OCI-LY1 (cell line): ENCODE data around the gene METTL22.

Source experiments
- H2AFZ ChIP-seq: fragments of 200-600 bp; sonication (generic), shearing (Covaris generic); 2 replicates; pipeline ENCODE4 v1.6.0; 2014; ENCODE audit warnings: antibody characterized with exemption, mild to moderate bottlenecking, low read length
- H3F3A ChIP-seq: fragments of 200-600 bp; sonication (generic), shearing (Covaris generic); 2 replicates; pipeline ENCODE4 v1.6.0; 2014; ENCODE audit warnings: mild to moderate bottlenecking, antibody characterized with exemption, low read length, moderate library complexity; ENCODE audit not compliant: insufficient read depth
- H3K27ac ChIP-seq: fragments of 200-600 bp; sonication (generic); 2 replicates; pipeline ENCODE4 v1.5.1; 2014; ENCODE audit warnings: low read length, mixed run types, mild to moderate bottlenecking, low read depth; ENCODE audit not compliant: poor library complexity, severe bottlenecking
- H3K27me3 ChIP-seq: fragments of 200-600 bp; sonication (generic); 2 replicates; pipeline ENCODE4 v1.6.0; 2014; ENCODE audit warnings: antibody characterized with exemption, mild to moderate bottlenecking, low read length, moderate library complexity; ENCODE audit not compliant: insufficient read depth
- H3K36me3 ChIP-seq: fragments of 200-600 bp; sonication (generic); 2 replicates; pipeline ENCODE4 v1.6.1; 2014; ENCODE audit warnings: mild to moderate bottlenecking, antibody characterized with exemption, low read length, moderate library complexity, mixed read lengths; ENCODE audit not compliant: insufficient read depth
- H3K4me1 ChIP-seq: fragments of 200-600 bp; sonication (generic); 2 replicates; pipeline ENCODE4 v1.5.1; 2014; ENCODE audit warnings: mild to moderate bottlenecking, low read length, moderate library complexity; ENCODE audit not compliant: insufficient read depth, severe bottlenecking
- H3K4me2 ChIP-seq: fragments of 200-600 bp; sonication (generic), shearing (Covaris generic); 2 replicates; pipeline ENCODE4 v1.6.1; 2014; ENCODE audit warnings: low read length
- H3K4me3 ChIP-seq: fragments of 200-600 bp; sonication (generic); 2 replicates; pipeline ENCODE4 v1.5.1; 2014; ENCODE audit warnings: low read length, low read depth, mild to moderate bottlenecking, mixed read lengths; ENCODE audit not compliant: poor library complexity, severe bottlenecking
- H3K79me2 ChIP-seq: fragments of 200-600 bp; shearing (Covaris generic); 2 replicates; pipeline ENCODE4 v1.6.1; 2016; ENCODE audit warnings: mixed run types, low read length, mixed read lengths; ENCODE audit not compliant: insufficient read depth
- H3K9ac ChIP-seq: fragments of 200-600 bp; sonication (generic), shearing (Covaris generic); 2 replicates; pipeline ENCODE4 v1.6.1; 2014; ENCODE audit warnings: mild to moderate bottlenecking, low read length, mixed read lengths
- H3K9me2 ChIP-seq: fragments of 200-600 bp; sonication (generic), shearing (Covaris generic); 2 replicates; pipeline ENCODE4 v1.6.1; 2014; ENCODE audit warnings: low read depth, mild to moderate bottlenecking, low read length, mixed read lengths
- H3K9me3 ChIP-seq: fragments of 200-600 bp; shearing (Covaris generic); 2 replicates; pipeline ENCODE4 v1.6.1; 2014; ENCODE audit warnings: low read length, mixed read lengths
- H4K20me1 ChIP-seq: fragments of 200-600 bp; sonication (generic), shearing (Covaris generic); 2 replicates; pipeline ENCODE4 v1.6.0; 2016; ENCODE audit warnings: mild to moderate bottlenecking, low read length; ENCODE audit not compliant: insufficient read depth
- CTCF ChIP-seq: fragments of 200-600 bp; sonication (generic), shearing (Covaris generic); IDR thresholded peaks from 2 replicates; pipeline ENCODE4 v1.5.1; 2017; ENCODE audit warnings: mild to moderate bottlenecking, antibody characterized with exemption, low read length, moderate library complexity, mixed read lengths
- EZH2 ChIP-seq: fragments of 200-600 bp; sonication (generic), shearing (Covaris generic); IDR thresholded peaks from 2 replicates; pipeline ENCODE4 v1.8.0; 2017; ENCODE audit warnings: borderline replicate concordance, mixed run types, mild to moderate bottlenecking, antibody characterized with exemption, low read length, moderate library complexity, mixed read lengths

The METTL22 gene

DNA sequence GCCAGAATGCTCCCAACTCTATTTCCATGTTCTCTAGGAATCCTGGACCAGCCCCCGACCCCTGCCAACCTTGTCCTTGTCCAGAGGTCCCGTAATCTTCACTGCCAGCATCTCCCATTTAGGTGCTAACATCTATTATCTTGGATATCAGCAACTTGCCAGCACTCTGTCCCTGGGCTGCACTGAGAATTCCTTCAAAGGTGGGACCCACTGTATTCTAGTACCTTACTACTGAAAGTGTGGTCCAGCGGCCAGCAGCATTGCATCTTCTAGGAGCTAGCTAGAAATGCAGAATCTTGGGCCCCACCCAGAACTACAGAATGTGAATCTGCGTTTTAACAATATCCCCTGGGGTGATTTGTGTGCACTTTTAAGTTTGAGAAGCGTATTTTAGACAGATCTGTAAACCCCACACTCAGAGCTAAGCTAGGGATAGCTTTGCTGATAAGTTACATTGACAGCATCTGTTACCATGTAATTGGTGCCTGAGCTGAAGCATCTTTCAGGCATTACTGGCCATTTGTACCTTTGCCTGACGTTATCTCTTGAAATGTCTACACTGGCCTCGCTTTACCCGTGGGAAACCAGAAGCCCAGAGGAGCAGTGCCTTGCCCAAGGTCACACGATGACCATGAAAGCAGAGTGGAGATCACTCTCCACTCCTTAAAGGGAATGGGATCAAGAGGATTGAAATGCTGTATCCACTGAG is 61.2 kb downstream of the METTL22 start:
- Histone ChIP-seq H3K36me3 (no peaks in the 10 kb centered on the region; the same call in 1 of the 2 replicates), H3F3A (no peaks in the 10 kb centered on the region), H3K4me1 (no peaks in the 10 kb centered on the region), H3K9me3 (0 out of 2 replicates have a peak, but pooled peaks cover 3% of the 10 kb centered on the region), H3K79me2 (no peaks in the 10 kb centered on the region), H3K4me3 (no peak overlapping the region), H2AFZ (no peak overlapping the region), H3K27ac (no peak overlapping the region), H3K27me3 (peaks cover 12% of the 10 kb centered on the region; the same call in 1 of the 2 replicates), H3K9ac (no peak overlapping the region), H3K4me2 (no peak overlapping the region), H3K9me2 (no peaks in the 10 kb centered on the region), H4K20me1 (no peaks in the 10 kb centered on the region)
- TF ChIP-seq EZH2, result no peak
- no peak for TF ChIP-seq CTCF

DNA sequence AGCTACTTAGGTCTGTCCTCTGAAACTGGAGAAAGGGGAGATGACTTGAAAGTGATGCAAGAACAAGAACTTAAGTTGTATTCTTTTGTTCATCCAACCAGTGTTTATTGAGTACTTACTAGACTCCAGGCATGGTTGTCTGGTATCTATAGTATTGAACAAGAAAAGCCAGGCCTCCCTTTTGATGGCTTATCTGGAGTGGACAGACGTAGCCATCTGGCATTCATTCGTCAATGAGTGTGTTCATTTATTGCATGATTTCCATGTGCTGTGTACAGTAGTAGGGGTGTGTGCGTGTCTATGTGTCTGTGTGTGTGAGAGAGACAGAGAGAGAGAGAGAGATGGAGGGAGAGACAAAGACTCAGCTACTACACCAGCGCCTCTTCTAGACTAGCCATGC is 62.1 kb downstream of the METTL22 start:
- no peaks in the 10 kb centered on the region for H4K20me1 ChIP-seq
- no peak overlapping the region for H3K4me3 ChIP-seq
- H3K27me3 ChIP-seq, result peaks cover 12% of the 10 kb centered on the region; the same call in 1 of the 2 replicates
- H3K27ac ChIP-seq, result no peak overlapping the region
- no peaks in the 10 kb centered on the region for H3K79me2 ChIP-seq
- H3K9ac ChIP-seq, result no peak overlapping the region
- no peaks in the 10 kb centered on the region; the same call in 1 of the 2 replicates for H3K36me3 ChIP-seq
- no peaks in the 10 kb centered on the region for H3K9me2 ChIP-seq
- H3F3A ChIP-seq, result no peaks in the 10 kb centered on the region
- H3K9me3 ChIP-seq, result 0 out of 2 replicates have a peak, but pooled peaks cover 3% of the 10 kb centered on the region
- no peak overlapping the region for H2AFZ ChIP-seq
- H3K4me1 ChIP-seq, result no peaks in the 10 kb centered on the region
- no peak overlapping the region for H3K4me2 ChIP-seq
- TF ChIP-seq EZH2 (no peak), CTCF (no peak)

DNA sequence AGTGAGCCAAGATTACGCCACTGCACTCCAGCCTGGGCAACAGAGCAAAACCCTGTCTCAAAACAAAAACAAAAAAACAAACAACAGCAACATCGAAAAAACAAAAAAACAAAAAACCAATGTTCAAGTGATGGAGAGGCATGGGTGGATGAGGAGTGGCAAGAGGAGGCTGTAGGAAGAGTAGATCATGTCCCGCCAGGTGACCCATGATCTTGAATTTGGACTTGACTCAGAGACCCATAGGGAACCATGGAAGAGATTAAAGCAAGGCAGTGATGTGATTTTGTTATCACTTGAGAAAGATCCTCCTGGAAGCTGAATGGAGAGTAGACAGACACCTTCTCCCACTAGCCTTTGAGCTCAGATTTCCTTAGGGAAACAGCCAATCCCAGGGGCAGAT is 64.1 kb downstream of the METTL22 start:
- no peak overlapping the region for H3K4me3 ChIP-seq
- peaks cover 12% of the 10 kb centered on the region for H3K9me3 ChIP-seq
- H2AFZ ChIP-seq, result no peak overlapping the region
- no peak overlapping the region for H3K4me2 ChIP-seq
- H3F3A ChIP-seq, result no peaks in the 10 kb centered on the region
- no peak overlapping the region for H3K27ac ChIP-seq
- no peak for TF ChIP-seq CTCF
- TF ChIP-seq EZH2, result no peak
- no peaks in the 10 kb centered on the region for H3K9me2 ChIP-seq
- no peaks in the 10 kb centered on the region for H4K20me1 ChIP-seq
- H3K27me3 ChIP-seq, result peaks cover 5% of the 10 kb centered on the region; the same call in 1 of the 2 replicates
- H3K9ac ChIP-seq, result no peak overlapping the region
- H3K79me2 ChIP-seq, result no peaks in the 10 kb centered on the region
- H3K36me3 ChIP-seq, result no peaks in the 10 kb centered on the region; the same call in 1 of the 2 replicates
- no peaks in the 10 kb centered on the region for H3K4me1 ChIP-seq
